ENCODE results near the gene PRMT5. TPM values are rescaled to one million over a fixed set of nuclear protein-coding genes. Genes with fewer than 3 reads are reported as not detected.
A peak's percentile ranks its signal among the peaks of the same experiment; 100 is the strongest.

Gene PRMT5
- total and polyA plus RNA-seq, 3 experiments from 2014 or later: 41.3 to 200 (median 191) TPM

GRCh38 chr14:22906073-22906472, 23.1 kb downstream of the PRMT5 start:
- no peak overlapping the region for H3K4me3 Mint-ChIP-seq
- H3K9me3 Mint-ChIP-seq: no peaks in the 10 kb centered on the region
- H3K36me3 Mint-ChIP-seq: peaks cover 26 to 84% (median 34%) of the 10 kb centered on the region in 3 donors
- H3K36me3 ChIP-seq (ENCODE audit: insufficient read depth, low read length): peaks cover 61% of the 10 kb centered on the region
- peak overlapping the region in 1 of 8 donors; percentile 25 for H3K27ac Mint-ChIP-seq
- CTCF ChIA-PET: interaction anchor here (1.0 to 1.1 kb wide), 2 partner anchors 34 to 83 kb away, joined by 3 to 4 read pairs; no protein-coding TSS in a partner anchor
- no peak overlapping the region for H3K27ac ChIP-seq (ENCODE audit: low read depth, low read length)
- no peaks in the 10 kb centered on the region for H3K27me3 Mint-ChIP-seq
- H3K4me1 ChIP-seq (ENCODE audit: insufficient read depth, low read length): no peaks in the 10 kb centered on the region
- no peak for DNase-seq
- H3K4me3 ChIP-seq (ENCODE audit: low read length): no peak overlapping the region
- POLR2A ChIA-PET: no interaction called here
- H3K27me3 ChIP-seq (ENCODE audit: insufficient read depth, low read length, poor library complexity, severe bottlenecking): no peaks in the 10 kb centered on the region
- no peaks in the 10 kb centered on the region for H3K9me3 ChIP-seq (ENCODE audit: low read length)
- peaks cover 7 to 12% (median 10%) of the 10 kb centered on the region in 3 donors for H3K4me1 Mint-ChIP-seq

GRCh38 chr14:22905627-22906026, 23.5 kb downstream of the PRMT5 start:
- ChIA-PET CTCF (interaction anchor here (0.9 to 1.1 kb wide), 3 partner anchors 24 to 83 kb away, joined by 3 to 4 read pairs (median 3); partner anchors contain the start of gene PRMT5), POLR2A (no interaction called here)
- no peaks in the 10 kb centered on the region for H3K9me3 ChIP-seq (ENCODE audit: low read length)
- no peak overlapping the region for H3K4me3 ChIP-seq (ENCODE audit: low read length)
- Mint-ChIP-seq H3K4me1 (peaks cover 8 to 11% (median 10%) of the 10 kb centered on the region in 3 donors), H3K36me3 (peaks cover 26 to 84% (median 34%) of the 10 kb centered on the region in 3 donors), H3K27me3 (no peaks in the 10 kb centered on the region), H3K27ac (no peak overlapping the region), H3K9me3 (no peaks in the 10 kb centered on the region), H3K4me3 (no peak overlapping the region)
- peaks cover 63% of the 10 kb centered on the region for H3K36me3 ChIP-seq (ENCODE audit: insufficient read depth, low read length)
- peaks cover 4% of the 10 kb centered on the region for H3K4me1 ChIP-seq (ENCODE audit: insufficient read depth, low read length)
- H3K27ac ChIP-seq (ENCODE audit: low read depth, low read length): no peak overlapping the region
- no peak for DNase-seq
- no peaks in the 10 kb centered on the region for H3K27me3 ChIP-seq (ENCODE audit: insufficient read depth, low read length, poor library complexity, severe bottlenecking)

DNA sequence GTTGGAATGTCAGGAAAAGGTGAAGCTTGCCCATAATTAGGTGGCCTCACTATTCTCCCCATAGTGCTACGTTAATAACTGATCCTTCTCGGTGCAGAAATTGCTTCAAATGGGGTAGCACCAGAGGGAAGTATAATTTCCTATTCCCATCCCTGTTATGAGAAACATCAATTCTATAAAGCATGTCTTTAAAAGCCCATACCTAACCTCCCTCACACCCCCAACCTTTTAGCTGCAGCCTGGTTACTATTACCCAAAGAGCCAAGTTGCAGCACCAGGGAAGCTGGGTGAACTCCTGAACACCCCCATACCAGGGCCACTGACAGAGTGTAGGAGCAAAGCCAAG, 25.5 kb downstream of the PRMT5 start:
- no peak overlapping the region for H3K4me3 ChIP-seq (ENCODE audit: low read length)
- DNase-seq: no peak
- no peak overlapping the region for H3K4me3 Mint-ChIP-seq
- peaks cover 5 to 10% (median 8%) of the 10 kb centered on the region in 3 donors for H3K4me1 Mint-ChIP-seq
- H3K36me3 Mint-ChIP-seq: peaks cover 20 to 75% (median 30%) of the 10 kb centered on the region in 3 donors
- H3K9me3 ChIP-seq (ENCODE audit: low read length): no peaks in the 10 kb centered on the region
- H3K27me3 ChIP-seq (ENCODE audit: insufficient read depth, low read length, poor library complexity, severe bottlenecking): no peaks in the 10 kb centered on the region
- no peaks in the 10 kb centered on the region for H3K27me3 Mint-ChIP-seq
- peaks cover 7% of the 10 kb centered on the region for H3K4me1 ChIP-seq (ENCODE audit: insufficient read depth, low read length)
- no peak overlapping the region for H3K27ac ChIP-seq (ENCODE audit: low read depth, low read length)
- H3K9me3 Mint-ChIP-seq: no peaks in the 10 kb centered on the region
- H3K27ac Mint-ChIP-seq: peak overlapping the region in 1 of 8 donors; percentile 66
- ChIA-PET CTCF (interaction anchor here (0.7 to 6.4 kb wide), 7 partner anchors 16 to 342 kb away, joined by 3 to 70 read pairs (median 9); partner anchors contain the start of gene LRP10), POLR2A (interaction anchor here (1.1 kb wide), 1 partner anchor 15 kb away, joined by 3 read pairs; the partner anchor contains the start of gene RBM23)
- H3K36me3 ChIP-seq (ENCODE audit: insufficient read depth, low read length): peaks cover 54% of the 10 kb centered on the region

DNA sequence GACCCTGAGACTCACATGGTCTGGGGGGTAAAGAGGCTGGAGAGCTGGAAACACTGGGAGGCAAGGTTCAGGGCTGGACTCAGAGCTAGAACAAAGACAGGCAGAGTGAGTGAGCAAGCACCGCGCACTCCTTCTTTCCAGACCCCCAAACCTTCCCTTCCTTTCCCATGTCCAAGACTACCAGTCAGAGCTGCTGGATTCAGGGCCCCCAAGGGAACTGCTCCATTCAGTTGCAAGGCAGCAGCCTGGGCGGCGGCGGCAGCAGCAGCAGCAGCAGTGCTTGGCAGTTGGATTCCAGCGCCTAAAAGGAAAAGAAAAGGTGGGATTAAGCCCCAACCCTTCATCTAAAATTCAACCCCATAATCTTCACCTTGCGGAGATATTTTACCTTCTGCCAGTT, 27.4 kb downstream of the PRMT5 start:
- no peak overlapping the region for H3K27ac ChIP-seq (ENCODE audit: low read depth, low read length)
- no peak overlapping the region for H3K4me3 ChIP-seq (ENCODE audit: low read length)
- Mint-ChIP-seq H3K4me1 (peaks cover 5 to 10% (median 5%) of the 10 kb centered on the region in 3 donors), H3K36me3 (peaks cover 20 to 66% (median 27%) of the 10 kb centered on the region in 3 donors), H3K27ac (peak overlapping the region in 3 of 8 donors; percentile 6 to 71 (median 34)), H3K9me3 (no peaks in the 10 kb centered on the region), H3K27me3 (no peaks in the 10 kb centered on the region), H3K4me3 (no peak overlapping the region)
- H3K4me1 ChIP-seq (ENCODE audit: insufficient read depth, low read length): peaks cover 7% of the 10 kb centered on the region
- H3K9me3 ChIP-seq (ENCODE audit: low read length): no peaks in the 10 kb centered on the region
- peaks cover 52% of the 10 kb centered on the region for H3K36me3 ChIP-seq (ENCODE audit: insufficient read depth, low read length)
- no peaks in the 10 kb centered on the region for H3K27me3 ChIP-seq (ENCODE audit: insufficient read depth, low read length, poor library complexity, severe bottlenecking)
- POLR2A ChIA-PET: interaction anchor here (0.6 to 1.0 kb wide), 2 partner anchors 16 to 29 kb away, joined by 3 read pairs; no protein-coding TSS in a partner anchor
- no peak for DNase-seq
- CTCF ChIA-PET: interaction anchor here (0.8 to 6.4 kb wide), 7 partner anchors 9 to 332 kb away, joined by 3 to 70 read pairs (median 25); partner anchors contain the start of gene LRP10

GRCh38 chr14:22900081-22900799, 28.9 kb downstream of the PRMT5 start:
- H3K27ac ChIP-seq (ENCODE audit: low read depth, low read length): no peak overlapping the region
- ChIA-PET CTCF (interaction anchor here (0.6 to 6.4 kb wide), 19 partner anchors 12 to 344 kb away, joined by 3 to 70 read pairs (median 4); partner anchors contain the start of genes LRP10, RBM23 and REM2), POLR2A (interaction anchor here (0.6 to 1.0 kb wide), 3 partner anchors 85 to 906 kb away, joined by 3 to 5 read pairs (median 3); no protein-coding TSS in a partner anchor)
- no peaks in the 10 kb centered on the region for H3K9me3 ChIP-seq (ENCODE audit: low read length)
- Mint-ChIP-seq H3K4me1 (peaks cover 5 to 10% (median 5%) of the 10 kb centered on the region in 3 donors), H3K4me3 (no peak overlapping the region), H3K36me3 (peaks cover 12 to 50% (median 19%) of the 10 kb centered on the region in 3 donors), H3K9me3 (no peaks in the 10 kb centered on the region), H3K27ac (peak overlapping the region in 6 of 8 donors; percentile 0 to 65 (median 26)), H3K27me3 (no peaks in the 10 kb centered on the region)
- H3K36me3 ChIP-seq (ENCODE audit: insufficient read depth, low read length): peaks cover 40% of the 10 kb centered on the region
- H3K4me3 ChIP-seq (ENCODE audit: low read length): no peak overlapping the region
- peak in 2 of 5 donors; percentile 49 to 57 for DNase-seq
- H3K27me3 ChIP-seq (ENCODE audit: insufficient read depth, low read length, poor library complexity, severe bottlenecking): no peaks in the 10 kb centered on the region
- H3K4me1 ChIP-seq (ENCODE audit: insufficient read depth, low read length): peaks cover 7% of the 10 kb centered on the region

- H3K4me1 Mint-ChIP-seq: peaks cover 5 to 10% (median 5%) of the 10 kb centered on the region in 3 donors
Observed at GRCh38 chr14:22898302-22899090, 30.7 kb downstream of the PRMT5 start.

DNA sequence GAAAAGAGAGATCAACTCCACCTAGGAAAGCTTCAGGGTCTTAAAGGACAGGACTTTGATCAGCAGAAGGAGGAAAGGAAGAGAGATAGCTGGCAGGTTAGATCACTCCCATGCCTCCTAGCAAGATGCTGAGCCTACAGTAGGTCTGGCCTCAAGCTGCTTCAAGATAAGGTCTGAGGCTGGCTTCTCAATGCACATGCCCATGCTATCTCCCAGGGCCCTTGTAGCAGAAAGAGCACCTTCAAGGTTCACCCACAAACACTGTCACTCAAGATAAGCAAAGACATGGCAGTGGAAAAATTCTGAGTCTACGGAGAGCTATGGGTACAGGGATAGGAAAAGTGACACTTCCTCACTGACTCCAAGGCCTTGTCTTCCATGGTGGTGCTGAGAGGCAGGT, 31.8 kb downstream of the PRMT5 start:
- Mint-ChIP-seq H3K9me3 (no peaks in the 10 kb centered on the region), H3K36me3 (peaks cover 0 to 30% (median 7%) of the 10 kb centered on the region in 3 donors), H3K4me3 (no peak overlapping the region), H3K27ac (peak overlapping the region in 2 of 8 donors; percentile 32 to 36), H3K4me1 (peaks cover 5 to 10% (median 5%) of the 10 kb centered on the region in 3 donors), H3K27me3 (no peaks in the 10 kb centered on the region)
- ChIA-PET POLR2A (no interaction called here), CTCF (interaction anchor here (1.9 to 2.5 kb wide), 4 partner anchors 25 to 74 kb away, joined by 5 to 15 read pairs (median 11); partner anchors contain the start of gene LRP10)
- Histone ChIP-seq H3K27ac (ENCODE audit: low read depth, low read length) (no peak overlapping the region), H3K27me3 (ENCODE audit: insufficient read depth, low read length, poor library complexity, severe bottlenecking) (no peaks in the 10 kb centered on the region), H3K36me3 (ENCODE audit: insufficient read depth, low read length) (peaks cover 14% of the 10 kb centered on the region), H3K9me3 (ENCODE audit: low read length) (no peaks in the 10 kb centered on the region), H3K4me1 (ENCODE audit: insufficient read depth, low read length) (peaks cover 7% of the 10 kb centered on the region), H3K4me3 (ENCODE audit: low read length) (no peak overlapping the region)
- DNase-seq: no peak

More at GRCh38 chr14:22898302-22899090, 30.7 kb downstream of the PRMT5 start:
- peaks cover 22% of the 10 kb centered on the region for H3K36me3 ChIP-seq (ENCODE audit: insufficient read depth, low read length)
- H3K4me1 ChIP-seq (ENCODE audit: insufficient read depth, low read length): peaks cover 7% of the 10 kb centered on the region
- Mint-ChIP-seq H3K27me3 (no peaks in the 10 kb centered on the region), H3K4me3 (no peak overlapping the region), H3K9me3 (no peaks in the 10 kb centered on the region), H3K27ac (peak overlapping the region in 2 of 8 donors; percentile 40 to 46), H3K36me3 (peaks cover 0 to 35% (median 8%) of the 10 kb centered on the region in 3 donors)
- H3K9me3 ChIP-seq (ENCODE audit: low read length): no peaks in the 10 kb centered on the region
- POLR2A ChIA-PET: no interaction called here
- DNase-seq: no peak
- no peak overlapping the region for H3K4me3 ChIP-seq (ENCODE audit: low read length)
- peak overlapping the region; percentile 26 for H3K27ac ChIP-seq (ENCODE audit: low read depth, low read length)
- CTCF ChIA-PET: interaction anchor here (2.3 to 6.4 kb wide), 4 partner anchors 11 to 328 kb away, joined by 14 to 70 read pairs (median 32); partner anchors contain the start of gene REM2
- no peaks in the 10 kb centered on the region for H3K27me3 ChIP-seq (ENCODE audit: insufficient read depth, low read length, poor library complexity, severe bottlenecking)

All from CD8-positive, alpha-beta memory T cell (primary cell).